HEK293T (cell line): Measurements from ENCODE around the gene BLCAP.

Experiments
- CTCF ChIA-PET: fragments of 350-600 bp; formaldehyde crosslinking; extraction: SDS; loops from one replicate; lab custom pipeline; 2021; ENCODE audit warnings: antibody characterized with exemption, inconsistent platforms; lab: Yijun Ruan, JAX
- POLR2A ChIA-PET: fragments of 350-600 bp; formaldehyde crosslinking; extraction: SDS; loops from one replicate; lab custom pipeline; 2020; ENCODE audit warnings: antibody characterized with exemption, inconsistent platforms; lab: Yijun Ruan, JAX
- DNase-seq: peaks from one replicate; pipeline ENCODE4 v3.0.0; 2012; ENCODE audit warnings: mixed read lengths; ENCODE audit errors: extremely low spot score
- ARNT ChIP-seq: fragments of 450-650 bp; IDR thresholded peaks from 2 replicates; pipeline ENCODE4 v1.6.1; 2017; ENCODE audit warnings: mild to moderate bottlenecking
- BHLHE40 ChIP-seq: fragments of 450-650 bp; IDR thresholded peaks from 2 replicates; pipeline ENCODE4 v1.6.1; 2016; ENCODE audit warnings: mild to moderate bottlenecking, moderate library complexity, borderline replicate concordance
- CTBP1 ChIP-seq: fragments of 450-650 bp; IDR thresholded peaks from 2 replicates; pipeline ENCODE4 v1.6.1; 2016; ENCODE audit warnings: borderline replicate concordance
- ELF4 ChIP-seq: fragments of 450-650 bp; IDR thresholded peaks from 2 replicates; pipeline ENCODE4 v1.6.1; 2017; ENCODE audit warnings: antibody characterized with exemption
- FOXA1 ChIP-seq: fragments of 450-650 bp; IDR thresholded peaks from 2 replicates; pipeline ENCODE4 v1.6.1; 2016; ENCODE audit warnings: mild to moderate bottlenecking
- FOXK2 ChIP-seq: fragments of 450-650 bp; IDR thresholded peaks from 2 replicates; pipeline ENCODE4 v1.6.1; 2016; ENCODE audit warnings: mild to moderate bottlenecking
- FOXM1 ChIP-seq: fragments of 450-650 bp; IDR thresholded peaks from 2 replicates; pipeline ENCODE4 v1.6.1; 2017; ENCODE audit warnings: mild to moderate bottlenecking, borderline replicate concordance
- HDGF ChIP-seq: fragments of 450-650 bp; IDR thresholded peaks from 2 replicates; pipeline ENCODE4 v1.6.1; 2017; ENCODE audit warnings: antibody characterized with exemption, borderline replicate concordance
- L3MBTL2 ChIP-seq: fragments of 450-650 bp; conservative IDR thresholded peaks from 2 replicates; pipeline ENCODE4 v1.6.1; 2016; ENCODE audit warnings: mild to moderate bottlenecking
- LEF1 ChIP-seq: fragments of 450-650 bp; IDR thresholded peaks from 2 replicates; pipeline ENCODE4 v1.6.1; 2017; ENCODE audit warnings: mild to moderate bottlenecking, borderline replicate concordance
- NFRKB ChIP-seq: fragments of 450-650 bp; IDR thresholded peaks from 2 replicates; pipeline ENCODE4 v1.6.1; 2016; ENCODE audit warnings: mild to moderate bottlenecking, moderate library complexity
- PKNOX1 ChIP-seq: fragments of 450-650 bp; IDR thresholded peaks from 2 replicates; pipeline ENCODE4 v1.6.1; 2016
- SP1 ChIP-seq: fragments of 450-650 bp; IDR thresholded peaks from 2 replicates; pipeline ENCODE4 v1.6.1; 2017
- SUZ12 ChIP-seq: fragments of 450-650 bp; IDR thresholded peaks from 2 replicates; pipeline ENCODE4 v1.6.1; 2016; ENCODE audit warnings: mild to moderate bottlenecking
- TARDBP ChIP-seq: fragments of 450-650 bp; IDR thresholded peaks from 2 replicates; pipeline ENCODE4 v1.6.1; 2016
- ZNF384 ChIP-seq: fragments of 450-650 bp; IDR thresholded peaks from 2 replicates; pipeline ENCODE4 v1.6.1; 2016

The BLCAP gene

GRCh38 chr20:37469531-37469930 lies 58.1 kb downstream of the BLCAP start:
- CTCF ChIA-PET, result no interaction called here
- TF ChIP-seq LEF1 (no peak), SP1 (no peak), PKNOX1 (no peak), TARDBP (no peak), BHLHE40 (no peak), SUZ12 (no peak), FOXA1 (no peak), CTBP1 (no peak), FOXK2 (no peak), HDGF (no peak), L3MBTL2 (no peak), FOXM1 (no peak), ARNT (no peak), ELF4 (no peak)
- no peak for DNase-seq
- POLR2A ChIA-PET, result no interaction called here

GRCh38 chr20:37468886-37469285 lies 58.8 kb downstream of the BLCAP start:
- CTCF ChIA-PET, result interaction anchor here (0.6 kb wide), 1 partner anchor 650 kb away, joined by 3 read pairs; no protein-coding TSS in a partner anchor
- TF ChIP-seq ZNF384 (no peak), CTBP1 (no peak), HDGF (no peak), SUZ12 (no peak), SP1 (no peak), ELF4 (no peak), FOXK2 (no peak), BHLHE40 (no peak), FOXM1 (no peak), FOXA1 (no peak), L3MBTL2 (no peak), LEF1 (no peak), ARNT (no peak), NFRKB (no peak), TARDBP (no peak), PKNOX1 (no peak)
- POLR2A ChIA-PET, result no interaction called here
- DNase-seq, result no peak
